PC-3 (cell line): ENCODE results near the gene ETS1. TPM values are rescaled to one million over a fixed set of nuclear protein-coding genes. Genes with fewer than 3 reads are reported as not detected.

ENCODE experiments used
- ATAC-seq: fragments of 200-7000 bp; cut with Tn5 transposase; 2 replicates; pipeline ENCODE4 v1.9.1; 2020; ENCODE audit warnings: mild to moderate bottlenecking, moderate library complexity
- BruUV-seq: library from RNA; stranded (reverse); fragments of 400-500 nt; replicated peaks from 2 replicates; lab custom pipeline; 2021; lab: Mats Ljungman, UMichigan
- CTCF ChIA-PET: fragments of 300-600 bp; sonication (Branson Sonifier 250); formaldehyde crosslinking; loops from one replicate; lab custom pipeline; 2022; ENCODE audit warnings: antibody characterized with exemption; lab: Charles Lee
- POLR2A ChIA-PET: fragments of 300-600 bp; sonication (Branson Sonifier 250); formaldehyde crosslinking; loops from one replicate; lab custom pipeline; 2022; ENCODE audit warnings: antibody characterized with exemption; ENCODE audit not compliant: unreplicated experiment; lab: Charles Lee
- DNase-seq: peaks from one replicate; pipeline ENCODE4 v3.0.0-alpha.2; 2015
- H2AFZ ChIP-seq: fragments of 300-600 bp; sonication (generic); 2 replicates; pipeline ENCODE4 v1.6.0; 2016; ENCODE audit warnings: antibody characterized with exemption, low read length
- H3F3A ChIP-seq: fragments of 300-600 bp; sonication (generic); one replicate; pipeline ENCODE4 v1.6.0; 2017; ENCODE audit warnings: antibody characterized with exemption, low read length, control low read depth, mild to moderate bottlenecking; ENCODE audit not compliant: unreplicated experiment
- H3K27ac ChIP-seq: fragments of 300-600 bp; sonication (generic); 2 replicates; pipeline ENCODE4 v1.5.1; 2016; ENCODE audit warnings: mild to moderate bottlenecking, low read length
- H3K27me3 ChIP-seq: fragments of 300-600 bp; sonication (generic); 2 replicates; pipeline ENCODE4 v1.6.1; 2016; ENCODE audit warnings: low read length, mixed read lengths
- H3K36me3 ChIP-seq: fragments of 300-600 bp; sonication (generic); 2 replicates; pipeline ENCODE4 v1.6.1; 2016; ENCODE audit warnings: low read depth, mixed run types, low read length, mixed read lengths
- H3K4me1 ChIP-seq: fragments of 300-600 bp; sonication (generic); 2 replicates; pipeline ENCODE4 v1.5.1; 2016; ENCODE audit warnings: low read length; ENCODE audit not compliant: insufficient read depth
- H3K4me2 ChIP-seq: fragments of 300-600 bp; sonication (generic); 2 replicates; pipeline ENCODE4 v1.6.0; 2016; ENCODE audit warnings: low read length
- H3K4me3 ChIP-seq: fragments of 300-600 bp; sonication (generic); 2 replicates; pipeline ENCODE4 v1.5.1; 2016; ENCODE audit warnings: mild to moderate bottlenecking, low read length, mixed read lengths
- H3K79me2 ChIP-seq: fragments of 300-600 bp; sonication (generic); 2 replicates; pipeline ENCODE4 v1.6.1; 2017; ENCODE audit warnings: low read length, mixed read lengths
- H3K9ac ChIP-seq: fragments of 300-600 bp; sonication (generic); 2 replicates; pipeline ENCODE4 v1.6.0; 2016; ENCODE audit warnings: mild to moderate bottlenecking, low read length
- H3K9me2 ChIP-seq: fragments of 300-600 bp; sonication (generic); replicated peaks from 2 replicates; pipeline ENCODE4 v1.6.1; 2016; ENCODE audit warnings: mixed run types, low read length, mixed read lengths
- H3K9me3 ChIP-seq: fragments of 300-600 bp; sonication (generic); 2 replicates; pipeline ENCODE4 v1.6.1; 2016; ENCODE audit warnings: low read length, mixed read lengths
- H4K20me1 ChIP-seq: fragments of 300-600 bp; sonication (generic); 2 replicates; pipeline ENCODE4 v1.6.1; 2016; ENCODE audit warnings: low read length, mixed read lengths
- EZH2 ChIP-seq: fragments of 300-600 bp; sonication (generic); IDR thresholded peaks from one replicate; pipeline ENCODE4 v1.6.1; 2017; ENCODE audit warnings: antibody characterized with exemption, mild to moderate bottlenecking, low read length; ENCODE audit not compliant: unreplicated experiment
- EZH2phosphoT487 ChIP-seq: fragments of 300-600 bp; sonication (generic); IDR thresholded peaks from 2 replicates; pipeline ENCODE4 v1.6.1; 2018; ENCODE audit warnings: mild to moderate bottlenecking, antibody characterized with exemption, low read length, borderline replicate concordance
- intact Hi-C: fragments of 100-400 bp; cut with micrococcal nuclease; formaldehyde crosslinking; loops from 2 replicates; pipeline ENCODE4 v1.9.0; 2023
- total RNA-seq: library from RNA; depleted of rRNA; stranded (reverse); fragments of >200 nt; gene quantifications from 2 replicates; pipeline ENCODE4 v1.2.3, GENCODE V29; 2014
- TF ChIP-seq, protein P1 (sequence below): fragments of 300-600 bp; sonication (generic); conservative IDR thresholded peaks from 2 replicates; pipeline ENCODE4 v1.5.1; 2017; ENCODE audit warnings: antibody characterized with exemption, low read depth, mild to moderate bottlenecking, low read length

ETS1 gene
- total RNA-seq, 1 experiment from 2014 or later, result 52.0 TPM

DNA sequence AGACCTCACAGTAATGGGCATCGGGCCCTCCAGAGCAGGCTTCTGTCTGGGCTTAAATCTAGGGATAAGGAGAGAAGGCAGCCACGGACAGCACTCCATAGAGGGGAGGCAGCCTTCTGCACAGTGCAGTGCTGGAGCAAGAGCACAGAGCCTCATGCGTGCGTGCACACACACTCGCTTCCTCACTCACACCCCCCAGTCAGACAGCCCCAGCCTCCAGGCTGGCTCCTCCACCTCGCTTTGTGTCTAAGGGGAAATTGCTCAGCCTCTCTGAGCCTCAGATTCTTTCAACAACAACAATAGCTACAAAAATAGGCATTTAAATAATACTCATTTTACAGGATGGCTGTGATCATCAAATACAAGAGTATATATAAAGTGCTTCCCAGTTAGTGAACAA, 26.7 kb upstream of the ETS1 start:
- H3K4me3 ChIP-seq, result no peak overlapping the region
- no peaks in the 10 kb centered on the region for H3K27me3 ChIP-seq
- H3K4me2 ChIP-seq, result no peak overlapping the region
- H3K36me3 ChIP-seq, result no peaks in the 10 kb centered on the region
- ATAC-seq, result no peak
- H4K20me1 ChIP-seq, result no peaks in the 10 kb centered on the region
- ChIA-PET CTCF (no interaction called here), POLR2A (no interaction called here)
- no peaks in the 10 kb centered on the region for H3K79me2 ChIP-seq
- no peaks in the 10 kb centered on the region for H3K4me1 ChIP-seq
- H3K9ac ChIP-seq, result no peak overlapping the region
- H3K9me2 ChIP-seq, result no peaks in the 10 kb centered on the region
- no peaks in the 10 kb centered on the region for H3F3A ChIP-seq
- H3K9me3 ChIP-seq, result no peaks in the 10 kb centered on the region
- H3K27ac ChIP-seq, result no peak overlapping the region
- no TSS peak for BruUV-seq
- DNase-seq, result no peak
- H2AFZ ChIP-seq, result no peak overlapping the region
- TF ChIP-seq EZH2phosphoT487 (no peak), EZH2 (no peak)
- TF ChIP-seq, protein P1, sequence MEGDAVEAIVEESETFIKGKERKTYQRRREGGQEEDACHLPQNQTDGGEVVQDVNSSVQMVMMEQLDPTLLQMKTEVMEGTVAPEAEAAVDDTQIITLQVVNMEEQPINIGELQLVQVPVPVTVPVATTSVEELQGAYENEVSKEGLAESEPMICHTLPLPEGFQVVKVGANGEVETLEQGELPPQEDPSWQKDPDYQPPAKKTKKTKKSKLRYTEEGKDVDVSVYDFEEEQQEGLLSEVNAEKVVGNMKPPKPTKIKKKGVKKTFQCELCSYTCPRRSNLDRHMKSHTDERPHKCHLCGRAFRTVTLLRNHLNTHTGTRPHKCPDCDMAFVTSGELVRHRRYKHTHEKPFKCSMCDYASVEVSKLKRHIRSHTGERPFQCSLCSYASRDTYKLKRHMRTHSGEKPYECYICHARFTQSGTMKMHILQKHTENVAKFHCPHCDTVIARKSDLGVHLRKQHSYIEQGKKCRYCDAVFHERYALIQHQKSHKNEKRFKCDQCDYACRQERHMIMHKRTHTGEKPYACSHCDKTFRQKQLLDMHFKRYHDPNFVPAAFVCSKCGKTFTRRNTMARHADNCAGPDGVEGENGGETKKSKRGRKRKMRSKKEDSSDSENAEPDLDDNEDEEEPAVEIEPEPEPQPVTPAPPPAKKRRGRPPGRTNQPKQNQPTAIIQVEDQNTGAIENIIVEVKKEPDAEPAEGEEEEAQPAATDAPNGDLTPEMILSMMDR, result no peak
- intact Hi-C loops, result no loop called here

DNA sequence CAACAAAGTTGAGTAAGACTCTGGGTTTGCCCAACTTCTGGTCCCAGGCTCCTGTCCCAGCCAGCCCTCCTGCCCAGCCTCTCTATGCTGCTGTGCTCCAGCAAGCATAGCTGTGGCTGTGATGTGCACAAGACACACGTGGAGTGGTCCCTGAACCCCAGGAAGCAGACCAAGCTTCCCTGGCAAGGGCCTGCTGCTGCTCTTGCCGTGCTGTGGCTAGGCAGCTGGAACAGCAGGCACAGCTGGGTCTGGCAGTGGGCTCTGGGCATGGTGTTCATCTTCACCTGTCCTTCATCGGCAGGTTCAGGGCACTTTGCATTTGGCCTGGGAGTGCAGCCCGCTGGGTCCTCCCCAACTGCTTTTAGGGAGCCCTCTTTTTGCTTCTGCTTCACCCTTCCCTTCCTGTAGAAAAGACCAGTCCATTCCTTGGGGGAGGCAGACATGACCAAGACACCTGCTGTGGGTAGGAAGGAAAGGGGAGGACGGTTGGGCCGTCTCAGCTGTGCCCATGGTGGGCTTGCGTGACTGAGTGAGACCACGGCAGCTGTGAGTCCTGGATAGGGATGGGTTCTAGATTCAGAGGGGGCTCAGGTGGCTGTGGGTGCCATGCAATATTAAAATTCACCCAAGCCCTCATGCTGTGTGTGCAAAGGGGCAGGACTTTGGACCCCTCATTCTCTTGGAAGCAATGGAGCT, 26.1 kb upstream of the ETS1 start:
- Histone ChIP-seq H3K9me3 (no peaks in the 10 kb centered on the region), H4K20me1 (no peaks in the 10 kb centered on the region), H3F3A (no peaks in the 10 kb centered on the region), H3K9ac (no peak overlapping the region), H3K79me2 (no peaks in the 10 kb centered on the region), H3K27ac (no peak overlapping the region), H2AFZ (no peak overlapping the region), H3K9me2 (no peaks in the 10 kb centered on the region), H3K4me3 (no peak overlapping the region), H3K36me3 (no peaks in the 10 kb centered on the region), H3K4me1 (no peaks in the 10 kb centered on the region), H3K27me3 (no peaks in the 10 kb centered on the region), H3K4me2 (no peak overlapping the region)
- no TSS peak for BruUV-seq
- ChIA-PET CTCF (no interaction called here), POLR2A (no interaction called here)
- intact Hi-C loops, result no loop called here
- DNase-seq (no peak), ATAC-seq (no peak)
- TF ChIP-seq, protein P1, result no peak
- no peak for TF ChIP-seq EZH2phosphoT487
- no peak for TF ChIP-seq EZH2
